ENCODE results near the gene CNDP1.

CNDP1 gene

GRCh38 chr18:74597034-74597661 lies 62.8 kb downstream of the CNDP1 start:
- peaks cover 8 to 25% (median 19%) of the 10 kb centered on the region in 3 donors for H3K36me3 ChIP-seq
- H3K9me3 ChIP-seq: no peaks in the 10 kb centered on the region
- peaks cover 0 to 25% (median 11%) of the 10 kb centered on the region in 4 donors for H3K4me1 ChIP-seq
- DNase-seq: peak; percentile 59 to 78
- peak overlapping the region; percentile 96 to 99 for H3K27ac ChIP-seq
- intact Hi-C loops (cut with DNase I; ENCODE audit: low total_unique reads): loop anchor here (2.0 to 5.0 kb wide), 2 partner anchors 100 to 305 kb away; partner anchors contain the start of genes CNDP2 and CYB5A
- no peaks in the 10 kb centered on the region for H3K27me3 ChIP-seq
- H3K4me3 ChIP-seq: peak overlapping the region; percentile 94 to 99
- TF ChIP-seq, protein P1, sequence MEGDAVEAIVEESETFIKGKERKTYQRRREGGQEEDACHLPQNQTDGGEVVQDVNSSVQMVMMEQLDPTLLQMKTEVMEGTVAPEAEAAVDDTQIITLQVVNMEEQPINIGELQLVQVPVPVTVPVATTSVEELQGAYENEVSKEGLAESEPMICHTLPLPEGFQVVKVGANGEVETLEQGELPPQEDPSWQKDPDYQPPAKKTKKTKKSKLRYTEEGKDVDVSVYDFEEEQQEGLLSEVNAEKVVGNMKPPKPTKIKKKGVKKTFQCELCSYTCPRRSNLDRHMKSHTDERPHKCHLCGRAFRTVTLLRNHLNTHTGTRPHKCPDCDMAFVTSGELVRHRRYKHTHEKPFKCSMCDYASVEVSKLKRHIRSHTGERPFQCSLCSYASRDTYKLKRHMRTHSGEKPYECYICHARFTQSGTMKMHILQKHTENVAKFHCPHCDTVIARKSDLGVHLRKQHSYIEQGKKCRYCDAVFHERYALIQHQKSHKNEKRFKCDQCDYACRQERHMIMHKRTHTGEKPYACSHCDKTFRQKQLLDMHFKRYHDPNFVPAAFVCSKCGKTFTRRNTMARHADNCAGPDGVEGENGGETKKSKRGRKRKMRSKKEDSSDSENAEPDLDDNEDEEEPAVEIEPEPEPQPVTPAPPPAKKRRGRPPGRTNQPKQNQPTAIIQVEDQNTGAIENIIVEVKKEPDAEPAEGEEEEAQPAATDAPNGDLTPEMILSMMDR (IDR thresholded peaks at IDR 0.05): no peak

GRCh38 chr18:74597662-74598349 lies 63.5 kb downstream of the CNDP1 start, which contains the start of gene ZNF407:
Gene ZNF407, plus strand, starts transcription at chr18:74597870. Its CDS starts 33,150 bp downstream, at chr18:74631020.
- Histone ChIP-seq H3K36me3 (peaks cover 8 to 19% (median 17%) of the 10 kb centered on the region in 3 donors), H3K4me3 (peak within 1 kb of the TSS; percentile 94 to 99), H3K9me3 (no peaks in the 10 kb centered on the region), H3K27me3 (no peaks in the 10 kb centered on the region), H3K4me1 (peaks cover 0 to 25% (median 11%) of the 10 kb centered on the region in 4 donors), H3K27ac (peak within 1 kb of the TSS; percentile 96 to 99)
- DNase-seq: peak; percentile 85 to 91
- intact Hi-C loops (cut with DNase I; ENCODE audit: low total_unique reads): loop anchor here (2.0 to 5.0 kb wide), 2 partner anchors 101 to 306 kb away; partner anchors contain the start of genes CNDP2 and CYB5A
- TF ChIP-seq, protein P1 (IDR thresholded peaks at IDR 0.05): no peak

DNA sequence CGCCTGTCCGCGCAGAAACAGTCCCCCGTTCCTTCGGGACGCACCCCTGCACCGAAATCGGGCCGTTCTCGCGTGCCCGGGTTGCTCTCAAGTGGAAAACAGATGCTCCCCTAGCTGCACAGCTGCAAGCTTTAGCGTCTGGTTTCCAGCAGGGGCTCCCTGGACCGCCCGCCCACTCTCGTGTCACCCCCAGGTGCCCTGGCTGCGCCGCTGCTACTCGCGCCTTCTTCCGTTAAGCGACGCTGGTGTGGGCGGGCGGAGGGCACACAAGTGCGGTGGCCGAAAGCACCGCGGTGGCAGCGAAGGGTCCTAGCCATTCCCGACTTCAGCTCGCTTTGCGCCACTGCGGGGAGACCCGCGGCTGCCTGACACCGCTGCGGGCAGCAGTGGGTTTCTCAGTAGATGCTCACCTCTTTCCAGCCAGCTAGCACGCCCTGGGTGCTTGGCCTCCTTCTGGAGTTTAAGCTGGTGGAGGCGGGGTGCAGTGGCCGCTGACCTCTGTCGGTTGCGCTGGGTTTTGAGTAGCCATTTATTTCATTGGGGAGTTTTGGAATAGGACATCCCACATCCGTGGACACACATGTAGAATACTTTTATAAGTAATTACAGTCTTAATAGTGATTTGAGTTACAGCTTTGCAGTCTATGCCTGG lies 64.2 kb downstream of the CNDP1 start:
- Histone ChIP-seq H3K27ac (peak overlapping the region; percentile 96 to 99), H3K36me3 (peaks cover 8 to 12% (median 10%) of the 10 kb centered on the region in 3 donors), H3K27me3 (no peaks in the 10 kb centered on the region), H3K4me1 (peaks cover 0 to 25% (median 11%) of the 10 kb centered on the region in 4 donors), H3K4me3 (peak overlapping the region; percentile 94 to 99), H3K9me3 (no peaks in the 10 kb centered on the region)
- intact Hi-C loops (cut with DNase I; ENCODE audit: low total_unique reads): loop anchor here (5.0 kb wide), 1 partner anchor 306 kb away; the partner anchor contains the start of gene CYB5A
- peak; percentile 28 to 71 for DNase-seq
- TF ChIP-seq, protein P1 (IDR thresholded peaks at IDR 0.05): peak; percentile 8 to 16

- no peak for DNase-seq
These were observed 70.1 kb downstream of the CNDP1 start for GRCh38 chr18:74604361-74604760.

GRCh38 chr18:74604774-74605173 lies 70.5 kb downstream of the CNDP1 start:
- H3K4me3 ChIP-seq: no peak overlapping the region

More at GRCh38 chr18:74604361-74604760, 70.1 kb downstream of the CNDP1 start:
- no peaks in the 10 kb centered on the region for H3K36me3 ChIP-seq
- no peak overlapping the region for H3K4me3 ChIP-seq
- H3K9me3 ChIP-seq: no peaks in the 10 kb centered on the region
- intact Hi-C loops (cut with DNase I; ENCODE audit: low total_unique reads): no loop called here
- TF ChIP-seq, protein P1 (IDR thresholded peaks at IDR 0.05): no peak
- no peaks in the 10 kb centered on the region for H3K27me3 ChIP-seq
- H3K27ac ChIP-seq: no peak overlapping the region
- H3K4me1 ChIP-seq: peaks cover 0 to 15% (median 2%) of the 10 kb centered on the region in 4 donors

More at GRCh38 chr18:74604774-74605173, 70.5 kb downstream of the CNDP1 start:
- Histone ChIP-seq H3K36me3 (no peaks in the 10 kb centered on the region), H3K4me1 (peaks cover 0 to 13% (median 2%) of the 10 kb centered on the region in 4 donors), H3K27me3 (no peaks in the 10 kb centered on the region), H3K9me3 (no peaks in the 10 kb centered on the region), H3K27ac (no peak overlapping the region)
- DNase-seq: no peak
- TF ChIP-seq, protein P1 (IDR thresholded peaks at IDR 0.05): no peak
- intact Hi-C loops (cut with DNase I; ENCODE audit: low total_unique reads): no loop called here

Measured in tibial artery (tissue), 4 donors.